A549 (cell line): ENCODE results near the gene TIMP1. TPM values are rescaled to one million over a fixed set of nuclear protein-coding genes. Genes with fewer than 3 reads are reported as not detected.

ENCODE experiments used
- ATAC-seq, 2 experiments: fragments of 200-7000 bp in 1 of 2; fragments of >200 bp in 1 of 2; cut with Nextera tagmentation in 1 of 2; cut with Tn5 transposase in 1 of 2; 3 replicates each; pipeline versions ENCODE4 v1.8.0 to v1.9.1; 2018 to 2020; ENCODE audit warnings: mild to moderate bottlenecking in 1 of 2, moderate library complexity in 1 of 2
- CTCF ChIA-PET: fragments of 300-600 bp; sonication (Branson Sonifier 250); formaldehyde crosslinking; extraction: SDS; loops from one replicate; lab custom pipeline; 2021; ENCODE audit warnings: antibody characterized with exemption, inconsistent platforms; lab: Yijun Ruan, JAX
- POLR2A ChIA-PET: fragments of 350-600 bp; formaldehyde crosslinking; extraction: SDS; loops from one replicate; lab custom pipeline; 2021; ENCODE audit warnings: antibody characterized with exemption, inconsistent platforms; lab: Yijun Ruan, JAX
- DNase-seq, 2 experiments: peaks; one replicate each; pipeline versions ENCODE4 v3.0.0 to v3.0.0-alpha.2; 2011 to 2016; ENCODE audit warnings: low read depth in 1 of 2, low spot score in 1 of 2
- FAIRE-seq: peaks from 2 replicates; lab custom pipeline; 2011; peaks lifted over from hg19 to GRCh38; lab: Jason Lieb, UNC
- H3K27ac ChIP-seq, 2 experiments: fragments of >200 bp; sonication (Bioruptor Twin); formaldehyde crosslinking; 3 replicates each; pipeline ENCODE4 v1.5.1; 2016 to 2017
- H3K4me1 ChIP-seq: fragments of >200 bp; sonication (Bioruptor Twin); formaldehyde crosslinking; 3 replicates; pipeline ENCODE4 v1.6.1; 2016
- H3K4me2 ChIP-seq: fragments of >200 bp; sonication (Bioruptor Twin); formaldehyde crosslinking; 3 replicates; pipeline ENCODE4 v1.6.1; 2016
- H3K4me3 ChIP-seq: fragments of >200 bp; sonication (Bioruptor Twin); formaldehyde crosslinking; 3 replicates; pipeline ENCODE4 v1.5.1; 2016
- H3K9me3 ChIP-seq: fragments of >200 bp; sonication (Bioruptor Twin); formaldehyde crosslinking; 3 replicates; pipeline ENCODE4 v1.6.1; 2016
- ATOH8 ChIP-seq: fragments of 250-450 bp; sonication (Bioruptor Pico); IDR thresholded peaks from 2 replicates; pipeline ENCODE4 v1.5.0; 2020; ENCODE audit warnings: low read depth, mild to moderate bottlenecking, moderate library complexity
- CBX2 ChIP-seq: fragments of 200-600 bp; sonication (generic); IDR thresholded peaks from 2 replicates; pipeline ENCODE4 v1.6.1; 2016; ENCODE audit warnings: low read depth, mild to moderate bottlenecking, borderline replicate concordance
- CBX8 ChIP-seq: fragments of 200-600 bp; sonication (generic); IDR thresholded peaks from 2 replicates; pipeline ENCODE4 v1.6.1; 2016
- CHD4 ChIP-seq: fragments of 200-600 bp; sonication (generic); IDR thresholded peaks from 2 replicates; pipeline ENCODE4 v1.6.1; 2016; ENCODE audit warnings: antibody characterized with exemption, mild to moderate bottlenecking, borderline replicate concordance
- EHMT2 ChIP-seq: fragments of 200-600 bp; sonication (generic); IDR thresholded peaks from 2 replicates; pipeline ENCODE4 v1.6.1; 2016; ENCODE audit warnings: antibody characterized with exemption, low read depth, mild to moderate bottlenecking, moderate library complexity
- ELK1 ChIP-seq: fragments of 150-350 bp; IDR thresholded peaks from 2 replicates; pipeline ENCODE4 v1.6.1; 2014; ENCODE audit warnings: low read depth, mild to moderate bottlenecking, low read length
- EP300 ChIP-seq, 2 experiments: fragments of >200 bp; sonication (Bioruptor Twin); formaldehyde crosslinking; IDR thresholded peaks; 2 replicates in 1 of 2; 3 replicates in 1 of 2; pipeline ENCODE4 v1.6.1; 2016 to 2017
- FOSB ChIP-seq: fragments of 250-450 bp; sonication (Bioruptor Pico); IDR thresholded peaks from 2 replicates; pipeline ENCODE4 v1.5.0; 2020; ENCODE audit warnings: mild to moderate bottlenecking, moderate library complexity
- FOSL2 ChIP-seq, 2 experiments: fragments of 450-650 bp in 1 of 2; fragments of >200 bp in 1 of 2; sonication (Bioruptor Twin) in 1 of 2; formaldehyde crosslinking; IDR thresholded peaks; 2 replicates each; pipeline versions ENCODE4 v1.5.0 to v1.6.1; 2016 to 2020; ENCODE audit warnings: mild to moderate bottlenecking in 1 of 2, moderate library complexity in 1 of 2
- GATA3 ChIP-seq: IDR thresholded peaks from 2 replicates; pipeline ENCODE4 v1.6.1; 2012; ENCODE audit warnings: borderline replicate concordance
- HMGXB4 ChIP-seq: fragments of 250-450 bp; sonication (Bioruptor Pico); IDR thresholded peaks from 2 replicates; pipeline ENCODE4 v1.5.0; 2021; ENCODE audit warnings: mild to moderate bottlenecking, moderate library complexity, borderline replicate concordance
- KDM1A ChIP-seq: fragments of 200-600 bp; sonication (generic); IDR thresholded peaks from 2 replicates; pipeline ENCODE4 v1.6.1; 2016; ENCODE audit warnings: low read depth, mild to moderate bottlenecking
- MAFK ChIP-seq: fragments of 450-650 bp; IDR thresholded peaks from 2 replicates; pipeline ENCODE4 v1.6.1; 2014; ENCODE audit not compliant: partially characterized antibody
- MYC ChIP-seq: IDR thresholded peaks from 2 replicates; pipeline ENCODE4 v1.6.1; 2012; ENCODE audit warnings: mild to moderate bottlenecking, inconsistent platforms, low read length, improper control_type of control experiment, borderline replicate concordance
- PHF8 ChIP-seq: fragments of 200-600 bp; sonication (generic); IDR thresholded peaks from 2 replicates; pipeline ENCODE4 v1.6.1; 2016; ENCODE audit warnings: low read depth, mild to moderate bottlenecking, antibody characterized with exemption, moderate library complexity, borderline replicate concordance
- POLR2AphosphoS2 ChIP-seq: conservative IDR thresholded peaks from 2 replicates; pipeline ENCODE4 v1.6.1; 2012; ENCODE audit warnings: low read length, improper control_type of control experiment, inconsistent platforms
- RARB ChIP-seq: fragments of 250-450 bp; sonication (Bioruptor Pico); IDR thresholded peaks from 2 replicates; pipeline ENCODE4 v1.8.0; 2021; ENCODE audit warnings: mild to moderate bottlenecking, moderate library complexity
- RNF2 ChIP-seq: fragments of 200-600 bp; sonication (generic); IDR thresholded peaks from 2 replicates; pipeline ENCODE4 v1.6.1; 2016; ENCODE audit warnings: low read depth, mild to moderate bottlenecking, antibody characterized with exemption, moderate library complexity, borderline replicate concordance
- TP53 ChIP-seq: fragments of 250-450 bp; sonication (Bioruptor Pico); IDR thresholded peaks from 2 replicates; pipeline ENCODE4 v1.5.0; 2021; ENCODE audit warnings: mild to moderate bottlenecking, moderate library complexity
- ZNF302 ChIP-seq: fragments of 250-450 bp; sonication (Bioruptor Pico); IDR thresholded peaks from 2 replicates; pipeline ENCODE4 v1.9.0; 2021; ENCODE audit warnings: inconsistent platforms, mild to moderate bottlenecking, moderate library complexity
- WGBS: methylation state at CpG from one replicate; pipeline ENCODE4 v1.1.6; 2017; ENCODE audit errors: missing lambda C conversion rate; 5-methylcytosine and 5-hydroxymethylcytosine counted together
- polyA plus RNA-seq, 4 experiments: library from polyadenylated mRNA; depleted of rRNA in 3 of 4; stranded (reverse); fragments of >200 nt; fragmentation: RNase III in 1 of 4; extraction: RNeasy Plus Mini Kit Qiagen cat#74134 plus additional on column Dnase treatment in 1 of 4; gene quantifications; 2 replicates in 3 of 4; 3 replicates in 1 of 4; pipeline ENCODE4 v1.2.3, GENCODE V29; 2011 to 2017
- TF ChIP-seq, protein P1 (sequence below): fragments of >200 bp; sonication (Bioruptor Twin); formaldehyde crosslinking; IDR thresholded peaks from 2 replicates; pipeline ENCODE4 v1.6.1; 2016
- TF ChIP-seq, protein P2 (sequence below): IDR thresholded peaks from 2 replicates; pipeline ENCODE4 v1.6.1; 2012

The TIMP1 gene
- polyA plus RNA-seq, 2 of the 4 experiments (the other 2 are of a cell fraction): 83.2 to 144 TPM

- Histone ChIP-seq H3K27ac (no peak overlapping the region), H3K9me3 (no peaks in the 10 kb centered on the region), H3K4me3 (no peak overlapping the region), H3K4me2 (no peak overlapping the region), H3K4me1 (no peaks in the 10 kb centered on the region)
- TF ChIP-seq, protein P1, sequence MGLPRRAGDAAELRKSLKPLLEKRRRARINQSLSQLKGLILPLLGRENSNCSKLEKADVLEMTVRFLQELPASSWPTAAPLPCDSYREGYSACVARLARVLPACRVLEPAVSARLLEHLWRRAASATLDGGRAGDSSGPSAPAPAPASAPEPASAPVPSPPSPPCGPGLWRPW: no peak
- TF ChIP-seq FOSL2 (IDR thresholded peaks at IDR 0.05) (no peak), FOSL2 (CRISPR knock-in tag; IDR thresholded peaks at IDR 0.05) (no peak), EP300 (IDR thresholded peaks at IDR 0.05) (no peak), MYC (no peak), PHF8 (no peak), POLR2AphosphoS2 (no peak), EHMT2 (no peak), FOSB (CRISPR knock-in tag) (no peak), TP53 (CRISPR knock-in tag) (no peak), RNF2 (no peak), CBX2 (no peak)
- TF ChIP-seq, protein P2, sequence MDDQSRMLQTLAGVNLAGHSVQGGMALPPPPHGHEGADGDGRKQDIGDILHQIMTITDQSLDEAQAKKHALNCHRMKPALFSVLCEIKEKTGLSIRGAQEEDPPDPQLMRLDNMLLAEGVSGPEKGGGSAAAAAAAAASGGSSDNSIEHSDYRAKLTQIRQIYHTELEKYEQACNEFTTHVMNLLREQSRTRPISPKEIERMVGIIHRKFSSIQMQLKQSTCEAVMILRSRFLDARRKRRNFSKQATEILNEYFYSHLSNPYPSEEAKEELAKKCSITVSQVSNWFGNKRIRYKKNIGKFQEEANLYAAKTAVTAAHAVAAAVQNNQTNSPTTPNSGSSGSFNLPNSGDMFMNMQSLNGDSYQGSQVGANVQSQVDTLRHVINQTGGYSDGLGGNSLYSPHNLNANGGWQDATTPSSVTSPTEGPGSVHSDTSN: no peak
- POLR2A ChIA-PET: no interaction called here
- DNase-seq (no peak), ATAC-seq (no peak), FAIRE-seq (no peak)
- CTCF ChIA-PET: interaction anchor here (0.7 kb wide), 2 partner anchors 32 to 72 kb away, joined by 3 read pairs; no protein-coding TSS in a partner anchor
These were observed 30.2 kb downstream of the TIMP1 start for GRCh38 chrX:47612418-47612817.

- ChIA-PET POLR2A (interaction anchor here (1.0 kb wide), 1 partner anchor 10 kb away, joined by 3 read pairs; no protein-coding TSS in a partner anchor), CTCF (interaction anchor here (1.2 kb wide), 1 partner anchor 72 kb away, joined by 4 read pairs; no protein-coding TSS in a partner anchor)
- no peak overlapping the region for H3K4me2 ChIP-seq
- no peaks in the 10 kb centered on the region for H3K9me3 ChIP-seq
- TF ChIP-seq ZNF302 (CRISPR knock-in tag) (no peak), GATA3 (no peak), RARB (CRISPR knock-in tag) (no peak), CHD4 (no peak), TP53 (CRISPR knock-in tag) (no peak), ATOH8 (no peak), KDM1A (no peak), ELK1 (no peak), RNF2 (no peak), MAFK (no peak), POLR2AphosphoS2 (no peak), HMGXB4 (CRISPR knock-in tag) (no peak), CBX8 (no peak)
- WGBS: 22% methylated on average over 8 of the region's 8 CpGs
- ATAC-seq (no peak), DNase-seq (no peak), FAIRE-seq (no peak)
- H3K27ac ChIP-seq: no peak overlapping the region
- H3K4me3 ChIP-seq: no peak overlapping the region
- no peaks in the 10 kb centered on the region for H3K4me1 ChIP-seq
These were observed 30.8 kb downstream of the TIMP1 start for GRCh38 chrX:47613082-47613481.
